H1 (cell line): Measurements from ENCODE around the gene ZBED4. TPM values are rescaled to one million over a fixed set of nuclear protein-coding genes. Genes with fewer than 3 reads are reported as not detected.

ENCODE experiments used
- CTCF ChIA-PET: fragments of 300-600 bp; sonication (Branson Sonifier 250); formaldehyde crosslinking; loops from one replicate; lab custom pipeline; 2021; ENCODE audit not compliant: partially characterized antibody; lab: Charles Lee
- POLR2A ChIA-PET: fragments of 300-600 bp; sonication (Branson Sonifier 250); formaldehyde crosslinking; loops from one replicate; lab custom pipeline; 2021; ENCODE audit warnings: inconsistent platforms; ENCODE audit not compliant: partially characterized antibody; lab: Charles Lee
- DNase-seq, 2 experiments: peaks; one replicate each; pipeline versions ENCODE4 v3.0.0 to v3.0.0-alpha.2; 2010 to 2022; ENCODE audit warnings: low spot score in 2 of 2, low read depth in 1 of 2, mixed read lengths in 1 of 2
- FAIRE-seq: peaks from 2 replicates; lab custom pipeline; 2011; peaks lifted over from hg19 to GRCh38; lab: Jason Lieb, UNC
- H2AFZ ChIP-seq: 2 replicates; pipeline ENCODE4 v1.8.1; 2012; ENCODE audit warnings: low read length, inconsistent platforms
- H2AK5ac ChIP-seq: 2 replicates; pipeline ENCODE4 v1.6.1; 2013; ENCODE audit warnings: low read depth, low read length
- H2BK120ac ChIP-seq: replicated peaks from 2 replicates; pipeline ENCODE3; 2013; ENCODE audit warnings: low read depth, low read length, inconsistent platforms
- H2BK12ac ChIP-seq: 2 replicates; pipeline ENCODE4 v1.6.1; 2013; ENCODE audit warnings: low read depth, low read length
- H2BK15ac ChIP-seq: 2 replicates; pipeline ENCODE4 v1.6.1; 2013; ENCODE audit warnings: low read length
- H2BK20ac ChIP-seq: 2 replicates; pipeline ENCODE4 v1.6.1; 2013; ENCODE audit warnings: low read length
- H2BK5ac ChIP-seq: 2 replicates; pipeline ENCODE4 v1.6.1; 2013; ENCODE audit warnings: low read depth, low read length
- H3K14ac ChIP-seq: 2 replicates; pipeline ENCODE4 v1.6.1; 2013; ENCODE audit warnings: inconsistent platforms; ENCODE audit not compliant: insufficient read length
- H3K18ac ChIP-seq: 2 replicates; pipeline ENCODE4 v1.6.1; 2013; ENCODE audit warnings: low read length; ENCODE audit errors: extremely low read depth
- H3K23ac ChIP-seq: 2 replicates; pipeline ENCODE4 v1.6.1; 2013; ENCODE audit warnings: inconsistent platforms; ENCODE audit not compliant: insufficient read length
- H3K23me2 ChIP-seq: 2 replicates; pipeline ENCODE4 v1.6.1; 2013; ENCODE audit warnings: low read depth, low read length
- H3K27ac ChIP-seq: 2 replicates; pipeline ENCODE4 v1.6.1; 2011; ENCODE audit warnings: low read depth, low read length, inconsistent platforms
- H3K27me3 ChIP-seq, 4 experiments: replicated peaks in 1 of 4; 1 replicate in 1 of 4; 2 replicates in 3 of 4; pipeline versions ENCODE4 v1.6.1 to v1.8.1; 2011 to 2013; ENCODE audit warnings: low read length in 3 of 4, mild to moderate bottlenecking in 3 of 4, inconsistent platforms in 2 of 4, mixed read lengths in 2 of 4, moderate library complexity in 1 of 4; ENCODE audit not compliant: control insufficient read depth in 3 of 4, insufficient read depth in 3 of 4; ENCODE audit errors: extremely low read depth in 1 of 4
- H3K36me3 ChIP-seq, 4 experiments: 2 replicates each; pipeline versions ENCODE4 v1.6.1 to v1.8.1; 2011 to 2013; ENCODE audit warnings: mild to moderate bottlenecking in 4 of 4, low read length in 3 of 4, moderate library complexity in 2 of 4, control low read depth in 1 of 4, inconsistent platforms in 1 of 4; ENCODE audit not compliant: insufficient read depth in 4 of 4, control insufficient read depth in 2 of 4
- H3K4ac ChIP-seq: replicated peaks from 2 replicates; pipeline ENCODE3; 2013; ENCODE audit warnings: low read length, low read depth, mixed read lengths, inconsistent platforms; ENCODE audit not compliant: insufficient read length
- H3K4me1 ChIP-seq, 4 experiments: replicated peaks in 1 of 4; 1 replicate in 1 of 4; 2 replicates in 3 of 4; pipeline versions ENCODE4 v1.6.1 to v1.8.1; 2011 to 2013; ENCODE audit warnings: low read length in 3 of 4, inconsistent platforms in 2 of 4, mixed read lengths in 1 of 4; ENCODE audit not compliant: insufficient read depth in 4 of 4, control insufficient read depth in 3 of 4
- H3K4me2 ChIP-seq, 2 experiments: 2 replicates each; pipeline versions ENCODE4 v1.6.1 to v1.8.1; 2011 to 2013; ENCODE audit warnings: low read depth in 2 of 2, low read length in 2 of 2, control low read depth in 1 of 2, inconsistent platforms in 1 of 2, mild to moderate bottlenecking in 1 of 2; ENCODE audit not compliant: insufficient read depth in 1 of 2
- H3K4me3 ChIP-seq, 4 experiments: fragments of 200-600, 300-600 bp in 1 of 4; sonication (generic), shearing (Covaris generic), sonication (Bioruptor Twin) in 1 of 4; 2 replicates each; pipeline versions ENCODE4 v1.5.1 to v1.8.1; 2011 to 2016; ENCODE audit warnings: low read length in 4 of 4, low read depth in 3 of 4, control low read depth in 2 of 4, inconsistent platforms in 2 of 4, mild to moderate bottlenecking in 2 of 4, mixed read lengths in 1 of 4, moderate library complexity in 1 of 4; ENCODE audit not compliant: insufficient read depth in 2 of 4; ENCODE audit errors: extremely low read depth in 1 of 4
- H3K56ac ChIP-seq: replicated peaks from 2 replicates; pipeline ENCODE3; 2013; ENCODE audit warnings: low read depth, mild to moderate bottlenecking, mixed read lengths, low read length, inconsistent platforms; ENCODE audit not compliant: insufficient read length
- H3K79me1 ChIP-seq: 2 replicates; pipeline ENCODE4 v1.6.1; 2013; ENCODE audit warnings: low read depth, low read length, control low read depth
- H3K79me2 ChIP-seq, 2 experiments: 2 replicates each; pipeline versions ENCODE4 v1.6.1 to v1.8.1; 2012 to 2013; ENCODE audit warnings: low read length in 2 of 2, mild to moderate bottlenecking in 2 of 2, inconsistent platforms in 1 of 2; ENCODE audit not compliant: insufficient read depth in 2 of 2, control insufficient read depth in 1 of 2
- H3K9ac ChIP-seq, 4 experiments: replicated peaks in 1 of 4; 1 replicate in 1 of 4; 2 replicates in 3 of 4; pipeline versions ENCODE4 v1.6.1 to v1.8.1; 2011 to 2013; ENCODE audit warnings: low read depth in 3 of 4, low read length in 3 of 4, control low read depth in 2 of 4, mild to moderate bottlenecking in 2 of 4, moderate library complexity in 2 of 4, inconsistent platforms in 1 of 4; ENCODE audit errors: extremely low read depth in 1 of 4
- H3K9me3 ChIP-seq, 2 experiments: 2 replicates each; pipeline versions ENCODE4 v1.6.1 to v1.8.1; 2012 to 2013; ENCODE audit warnings: mild to moderate bottlenecking in 2 of 2, moderate library complexity in 2 of 2, control low read depth in 1 of 2, inconsistent platforms in 1 of 2, low read depth in 1 of 2, low read length in 1 of 2, mixed read lengths in 1 of 2; ENCODE audit not compliant: insufficient read depth in 2 of 2
- H4K20me1 ChIP-seq, 2 experiments: replicated peaks in 1 of 2; 2 replicates each; pipeline versions ENCODE3 to v1.8.1; 2011 to 2013; ENCODE audit warnings: inconsistent platforms in 2 of 2, low read length in 2 of 2, mild to moderate bottlenecking in 1 of 2; ENCODE audit not compliant: insufficient read depth in 2 of 2, control insufficient read depth in 1 of 2
- H4K5ac ChIP-seq: 2 replicates; pipeline ENCODE4 v1.6.1; 2013; ENCODE audit warnings: low read length, low read depth, mixed read lengths, inconsistent platforms; ENCODE audit not compliant: insufficient read length
- H4K8ac ChIP-seq: 2 replicates; pipeline ENCODE4 v1.8.0; 2013; ENCODE audit warnings: mild to moderate bottlenecking, moderate library complexity, low read length, inconsistent platforms; ENCODE audit not compliant: insufficient read depth; ENCODE audit errors: extremely low read depth
- H4K91ac ChIP-seq: replicated peaks from 2 replicates; pipeline ENCODE3; 2013; ENCODE audit warnings: low read length, mixed read lengths, inconsistent platforms; ENCODE audit not compliant: insufficient read length
- ASH2L ChIP-seq: fragments of 200-600, 300-600 bp; sonication (generic); IDR thresholded peaks from one replicate; pipeline ENCODE4 v1.7.1; 2017; ENCODE audit warnings: low read length
- CEBPB ChIP-seq: IDR thresholded peaks from 2 replicates; pipeline ENCODE4 v1.6.1; 2012; ENCODE audit warnings: low read depth, low read length
- CTCF ChIP-seq, 3 experiments: IDR thresholded peaks; 1 replicate in 2 of 3; 2 replicates in 1 of 3; pipeline versions ENCODE4 v1.5.1 to v1.6.1; 2011; ENCODE audit warnings: low read length in 3 of 3, mild to moderate bottlenecking in 3 of 3, inconsistent platforms in 2 of 3, low read depth in 1 of 3, moderate library complexity in 1 of 3; ENCODE audit not compliant: insufficient read depth in 1 of 3; ENCODE audit errors: control extremely low read depth in 1 of 3
- SIX5 ChIP-seq: IDR thresholded peaks from 2 replicates; pipeline ENCODE4 v1.6.1; 2011; ENCODE audit warnings: mild to moderate bottlenecking, low read depth, low read length
- YY1 ChIP-seq: IDR thresholded peaks from 2 replicates; pipeline ENCODE4 v1.6.1; 2011; ENCODE audit warnings: low read depth, mild to moderate bottlenecking, low read length
- ZNF274 ChIP-seq: IDR thresholded peaks from 2 replicates; pipeline ENCODE4 v1.7.0; 2012; ENCODE audit warnings: low read length, borderline replicate concordance; ENCODE audit errors: extremely low read depth
- whole genome bisulfite sequencing, 2 experiments: shearing (Covaris generic) in 1 of 2; methylation state at CpG; one replicate each; pipeline versions ENCODE4 v1.1.6 to v1.1.7; 2013 to 2015; ENCODE audit warnings: low lambda C conversion rate in 2 of 2, mixed read lengths in 2 of 2, inconsistent platforms in 1 of 2, low coverage in 1 of 2, missing lambda C conversion rate in 1 of 2; ENCODE audit not compliant: insufficient replicate concordance in 2 of 2, insufficient coverage in 1 of 2, insufficient read length in 1 of 2; ENCODE audit errors: extremely low coverage in 1 of 2, missing lambda C conversion rate in 1 of 2; 5-methylcytosine and 5-hydroxymethylcytosine counted together
- polyA plus RNA-seq, 7 experiments: library from polyadenylated mRNA; depleted of rRNA in 3 of 7; stranded (reverse) in 5 of 7; unstranded in 2 of 7; fragments of >200 nt in 5 of 7; fragments of 200-250 nt in 2 of 7; gene quantifications; 1 replicate in 5 of 7; 2 replicates in 1 of 7; 4 replicates in 1 of 7; pipeline versions ENCODE4 v1.2.1 to v1.2.3, GENCODE V29; 2011 to 2013; ENCODE audit warnings: missing spikeins in 2 of 7, mixed read lengths in 2 of 7
- total RNA-seq: library from RNA; stranded (reverse); fragmentation: NEBNext Ultra II Directional; extraction: Animal tissue kit (Norgen Biotek cat#: 25700); gene quantifications from 2 replicates; pipeline ENCODE4 v1.2.1, GENCODE V29; 2021

ZBED4 gene
- total and polyA plus RNA-seq, 2 of the 8 experiments (the other 6 are each of a cell fraction or from before 2014, with no cell fraction given) = 11.0 to 28.3 TPM

- no peak overlapping the region for H2BK5ac ChIP-seq
- H3K9me3 ChIP-seq = no peaks in the 10 kb centered on the region
- whole genome bisulfite sequencing, 2 experiments = 90% methylated on average over 21 of the region's 21 CpGs; no CpG with 5 or more reads in 1 of the 2 experiments
- FAIRE-seq (no peak), DNase-seq (no peak)
- ChIA-PET CTCF (interaction anchor here (0.6 to 1.7 kb wide), 6 partner anchors 30 to 116 kb away, joined by 3 to 5 read pairs (median 3); no protein-coding TSS in a partner anchor), POLR2A (interaction anchor here (0.7 to 2.2 kb wide), 5 partner anchors 9 to 315 kb away, joined by 3 to 8 read pairs (median 3); partner anchors contain the start of gene PIM3)
- peaks cover 0 to 3% of the 10 kb centered on the region in 2 experiments for H4K20me1 ChIP-seq
- H3K14ac ChIP-seq = no peak overlapping the region
- H2BK120ac ChIP-seq = no peak overlapping the region
- H3K4me2 ChIP-seq = peak overlapping the region; percentile 46 to 69; a peak in 1 of 4 replicates
- H2BK20ac ChIP-seq = no peak overlapping the region; the same call in 1 of the 2 replicates
- H2BK12ac ChIP-seq = peak overlapping the region; percentile 75; the same call in 1 of the 2 replicates
- H4K8ac ChIP-seq = peak overlapping the region; percentile 38; the same call in 1 of the 2 replicates
- H3K23ac ChIP-seq = no peak overlapping the region
- H3K27ac ChIP-seq = no peak overlapping the region
- H3K23me2 ChIP-seq = peaks cover 8% of the 10 kb centered on the region; the same call in 1 of the 2 replicates
- H3K4ac ChIP-seq = no peak overlapping the region
- H3K27me3 ChIP-seq = no peaks in the 10 kb centered on the region; a peak in 1 of 7 replicates
- peaks cover 5 to 21% (median 10%) of the 10 kb centered on the region in 4 experiments for H3K4me1 ChIP-seq
- H3K79me2 ChIP-seq = no peaks in the 10 kb centered on the region
- H3K9ac ChIP-seq = no peak overlapping the region
- no peak overlapping the region for H4K5ac ChIP-seq
- peak overlapping the region; percentile 48; the same call in 1 of the 2 replicates for H3K18ac ChIP-seq
- no peaks in the 10 kb centered on the region for H3K36me3 ChIP-seq
- H3K56ac ChIP-seq = no peak overlapping the region
- H2AK5ac ChIP-seq = 0 out of 2 replicates have a peak overlapping the region, but pooled peaks have one; percentile 53
- no peaks in the 10 kb centered on the region for H3K79me1 ChIP-seq
- peak overlapping the region; percentile 46 for H4K91ac ChIP-seq
- H2BK15ac ChIP-seq = peak overlapping the region; percentile 72; the same call in 1 of the 2 replicates
- no peak overlapping the region; a peak in 1 of 8 replicates for H3K4me3 ChIP-seq
- no peak overlapping the region for H2AFZ ChIP-seq
- TF ChIP-seq SIX5 (no peak), ZNF274 (no peak), YY1 (no peak), CTCF (IDR thresholded peaks at IDR 0.05; ENCODE audit: control extremely low read depth in 1 of 3, insufficient read depth in 1 of 3, low read depth in 1 of 3, low read length in 3 of 3) (no peak), ASH2L (no peak), CEBPB (no peak)
Observed at GRCh38 chr22:49936973-49937757, 83.5 kb downstream of the ZBED4 start.
